PC-3 (cell line): Measurements from ENCODE around the gene MYO18A. TPM values are rescaled to one million over a fixed set of nuclear protein-coding genes. Genes with fewer than 3 reads are reported as not detected.

ENCODE experiments used
- ATAC-seq: fragments of 200-7000 bp; cut with Tn5 transposase; 2 replicates; pipeline ENCODE4 v1.9.1; 2020; ENCODE audit warnings: mild to moderate bottlenecking, moderate library complexity
- BruUV-seq: library from RNA; stranded (reverse); fragments of 400-500 nt; replicated peaks from 2 replicates; lab custom pipeline; 2021; lab: Mats Ljungman, UMichigan
- CTCF ChIA-PET: fragments of 300-600 bp; sonication (Branson Sonifier 250); formaldehyde crosslinking; loops from one replicate; lab custom pipeline; 2022; ENCODE audit warnings: antibody characterized with exemption; lab: Charles Lee
- POLR2A ChIA-PET: fragments of 300-600 bp; sonication (Branson Sonifier 250); formaldehyde crosslinking; loops from one replicate; lab custom pipeline; 2022; ENCODE audit warnings: antibody characterized with exemption; ENCODE audit not compliant: unreplicated experiment; lab: Charles Lee
- DNase-seq: peaks from one replicate; pipeline ENCODE4 v3.0.0-alpha.2; 2015
- H2AFZ ChIP-seq: fragments of 300-600 bp; sonication (generic); 2 replicates; pipeline ENCODE4 v1.6.0; 2016; ENCODE audit warnings: antibody characterized with exemption, low read length
- H3F3A ChIP-seq: fragments of 300-600 bp; sonication (generic); one replicate; pipeline ENCODE4 v1.6.0; 2017; ENCODE audit warnings: antibody characterized with exemption, low read length, control low read depth, mild to moderate bottlenecking; ENCODE audit not compliant: unreplicated experiment
- H3K27ac ChIP-seq: fragments of 300-600 bp; sonication (generic); 2 replicates; pipeline ENCODE4 v1.5.1; 2016; ENCODE audit warnings: mild to moderate bottlenecking, low read length
- H3K27me3 ChIP-seq: fragments of 300-600 bp; sonication (generic); 2 replicates; pipeline ENCODE4 v1.6.1; 2016; ENCODE audit warnings: low read length, mixed read lengths
- H3K36me3 ChIP-seq: fragments of 300-600 bp; sonication (generic); 2 replicates; pipeline ENCODE4 v1.6.1; 2016; ENCODE audit warnings: low read depth, mixed run types, low read length, mixed read lengths
- H3K4me1 ChIP-seq: fragments of 300-600 bp; sonication (generic); 2 replicates; pipeline ENCODE4 v1.5.1; 2016; ENCODE audit warnings: low read length; ENCODE audit not compliant: insufficient read depth
- H3K4me2 ChIP-seq: fragments of 300-600 bp; sonication (generic); 2 replicates; pipeline ENCODE4 v1.6.0; 2016; ENCODE audit warnings: low read length
- H3K4me3 ChIP-seq: fragments of 300-600 bp; sonication (generic); 2 replicates; pipeline ENCODE4 v1.5.1; 2016; ENCODE audit warnings: mild to moderate bottlenecking, low read length, mixed read lengths
- H3K79me2 ChIP-seq: fragments of 300-600 bp; sonication (generic); 2 replicates; pipeline ENCODE4 v1.6.1; 2017; ENCODE audit warnings: low read length, mixed read lengths
- H3K9ac ChIP-seq: fragments of 300-600 bp; sonication (generic); 2 replicates; pipeline ENCODE4 v1.6.0; 2016; ENCODE audit warnings: mild to moderate bottlenecking, low read length
- H3K9me2 ChIP-seq: fragments of 300-600 bp; sonication (generic); replicated peaks from 2 replicates; pipeline ENCODE4 v1.6.1; 2016; ENCODE audit warnings: mixed run types, low read length, mixed read lengths
- H3K9me3 ChIP-seq: fragments of 300-600 bp; sonication (generic); 2 replicates; pipeline ENCODE4 v1.6.1; 2016; ENCODE audit warnings: low read length, mixed read lengths
- H4K20me1 ChIP-seq: fragments of 300-600 bp; sonication (generic); 2 replicates; pipeline ENCODE4 v1.6.1; 2016; ENCODE audit warnings: low read length, mixed read lengths
- EZH2 ChIP-seq: fragments of 300-600 bp; sonication (generic); IDR thresholded peaks from one replicate; pipeline ENCODE4 v1.6.1; 2017; ENCODE audit warnings: antibody characterized with exemption, mild to moderate bottlenecking, low read length; ENCODE audit not compliant: unreplicated experiment
- EZH2phosphoT487 ChIP-seq: fragments of 300-600 bp; sonication (generic); IDR thresholded peaks from 2 replicates; pipeline ENCODE4 v1.6.1; 2018; ENCODE audit warnings: mild to moderate bottlenecking, antibody characterized with exemption, low read length, borderline replicate concordance
- intact Hi-C: fragments of 100-400 bp; cut with micrococcal nuclease; formaldehyde crosslinking; loops from 2 replicates; pipeline ENCODE4 v1.9.0; 2023
- total RNA-seq: library from RNA; depleted of rRNA; stranded (reverse); fragments of >200 nt; gene quantifications from 2 replicates; pipeline ENCODE4 v1.2.3, GENCODE V29; 2014
- TF ChIP-seq, protein P1 (sequence below): fragments of 300-600 bp; sonication (generic); conservative IDR thresholded peaks from 2 replicates; pipeline ENCODE4 v1.5.1; 2017; ENCODE audit warnings: antibody characterized with exemption, low read depth, mild to moderate bottlenecking, low read length

MYO18A gene
- total RNA-seq, 1 experiment from 2014 or later, result 28.0 TPM

DNA sequence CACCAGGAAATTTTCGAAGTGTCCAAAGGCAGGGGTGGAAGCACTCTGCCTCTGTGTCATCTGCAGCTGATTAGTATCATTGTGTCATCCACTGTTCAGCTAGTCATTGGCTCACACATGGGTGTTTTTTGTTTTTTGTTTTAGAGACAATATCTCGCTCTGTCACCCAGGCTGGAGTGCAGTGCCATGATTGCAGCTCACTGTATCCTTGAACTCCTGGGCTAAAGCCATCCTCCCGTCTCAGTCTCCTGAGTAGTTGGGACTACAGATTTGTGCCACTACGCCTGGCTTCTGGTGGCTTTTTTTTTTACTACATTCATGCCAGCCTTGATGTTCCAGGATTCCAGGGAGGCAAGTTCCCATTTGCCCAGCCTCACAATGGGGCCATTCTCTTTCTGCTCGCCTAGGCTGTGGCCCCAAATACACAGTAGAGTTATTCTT lies 32.5 kb upstream of the MYO18A start:
- TF ChIP-seq EZH2, result no peak
- TF ChIP-seq EZH2phosphoT487, result no peak
- TF ChIP-seq, protein P1, sequence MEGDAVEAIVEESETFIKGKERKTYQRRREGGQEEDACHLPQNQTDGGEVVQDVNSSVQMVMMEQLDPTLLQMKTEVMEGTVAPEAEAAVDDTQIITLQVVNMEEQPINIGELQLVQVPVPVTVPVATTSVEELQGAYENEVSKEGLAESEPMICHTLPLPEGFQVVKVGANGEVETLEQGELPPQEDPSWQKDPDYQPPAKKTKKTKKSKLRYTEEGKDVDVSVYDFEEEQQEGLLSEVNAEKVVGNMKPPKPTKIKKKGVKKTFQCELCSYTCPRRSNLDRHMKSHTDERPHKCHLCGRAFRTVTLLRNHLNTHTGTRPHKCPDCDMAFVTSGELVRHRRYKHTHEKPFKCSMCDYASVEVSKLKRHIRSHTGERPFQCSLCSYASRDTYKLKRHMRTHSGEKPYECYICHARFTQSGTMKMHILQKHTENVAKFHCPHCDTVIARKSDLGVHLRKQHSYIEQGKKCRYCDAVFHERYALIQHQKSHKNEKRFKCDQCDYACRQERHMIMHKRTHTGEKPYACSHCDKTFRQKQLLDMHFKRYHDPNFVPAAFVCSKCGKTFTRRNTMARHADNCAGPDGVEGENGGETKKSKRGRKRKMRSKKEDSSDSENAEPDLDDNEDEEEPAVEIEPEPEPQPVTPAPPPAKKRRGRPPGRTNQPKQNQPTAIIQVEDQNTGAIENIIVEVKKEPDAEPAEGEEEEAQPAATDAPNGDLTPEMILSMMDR, result no peak
- BruUV-seq, result no TSS peak
- H3K36me3 ChIP-seq, result no peaks in the 10 kb centered on the region
- no peak overlapping the region for H2AFZ ChIP-seq
- H3K4me1 ChIP-seq, result no peaks in the 10 kb centered on the region
- no peaks in the 10 kb centered on the region for H4K20me1 ChIP-seq
- no peak overlapping the region for H3K4me3 ChIP-seq
- intact Hi-C loops, result no loop called here
- POLR2A ChIA-PET, result no interaction called here
- no peaks in the 10 kb centered on the region for H3K9me2 ChIP-seq
- no peaks in the 10 kb centered on the region for H3K79me2 ChIP-seq
- no peak overlapping the region for H3K9ac ChIP-seq
- ATAC-seq, result no peak
- no peak overlapping the region for H3K27ac ChIP-seq
- no peak for DNase-seq
- H3K9me3 ChIP-seq, result no peaks in the 10 kb centered on the region
- H3K27me3 ChIP-seq, result no peaks in the 10 kb centered on the region
- no peak overlapping the region for H3K4me2 ChIP-seq
- CTCF ChIA-PET, result interaction anchor here (1.4 kb wide), 1 partner anchor 89 kb away, joined by 5 read pairs; no protein-coding TSS in a partner anchor
- no peaks in the 10 kb centered on the region for H3F3A ChIP-seq

DNA sequence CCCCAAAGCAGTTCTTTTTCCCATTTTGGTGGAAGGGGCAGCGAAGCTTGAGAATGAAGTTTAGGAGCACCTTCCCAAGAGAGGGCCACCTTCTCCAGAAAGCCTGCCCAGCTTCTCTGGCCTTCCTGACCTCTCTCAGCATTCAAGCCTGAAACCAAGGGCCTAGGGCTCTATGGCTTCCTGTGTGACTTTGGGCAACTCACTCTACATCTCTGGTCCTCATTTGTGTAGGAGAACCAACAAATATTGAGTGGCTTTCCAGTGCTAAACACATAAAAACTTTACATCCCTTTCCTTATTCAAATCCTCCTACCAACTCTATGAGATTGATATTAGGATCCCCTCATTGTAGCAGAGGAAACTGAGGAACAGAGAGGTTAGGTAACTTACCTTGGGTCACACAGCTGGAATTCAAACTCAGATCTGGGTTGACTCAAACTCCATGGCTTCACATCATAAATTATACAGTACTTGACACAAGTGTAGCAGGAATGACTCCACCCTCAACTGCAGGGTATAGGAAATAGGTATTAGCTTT lies 32.0 kb upstream of the MYO18A start:
- Histone ChIP-seq H4K20me1 (no peaks in the 10 kb centered on the region), H3K79me2 (no peaks in the 10 kb centered on the region), H3K9me2 (no peaks in the 10 kb centered on the region), H3F3A (no peaks in the 10 kb centered on the region), H3K4me2 (no peak overlapping the region), H3K9me3 (no peaks in the 10 kb centered on the region), H3K4me3 (no peak overlapping the region), H3K36me3 (no peaks in the 10 kb centered on the region), H3K9ac (no peak overlapping the region), H2AFZ (no peak overlapping the region), H3K27ac (no peak overlapping the region), H3K27me3 (no peaks in the 10 kb centered on the region), H3K4me1 (no peaks in the 10 kb centered on the region)
- TF ChIP-seq EZH2 (no peak), EZH2phosphoT487 (no peak)
- TF ChIP-seq, protein P1, result no peak
- ChIA-PET POLR2A (no interaction called here), CTCF (interaction anchor here (1.4 kb wide), 1 partner anchor 88 kb away, joined by 5 read pairs; no protein-coding TSS in a partner anchor)
- DNase-seq (no peak), ATAC-seq (no peak)
- no TSS peak for BruUV-seq
- intact Hi-C loops, result no loop called here

DNA sequence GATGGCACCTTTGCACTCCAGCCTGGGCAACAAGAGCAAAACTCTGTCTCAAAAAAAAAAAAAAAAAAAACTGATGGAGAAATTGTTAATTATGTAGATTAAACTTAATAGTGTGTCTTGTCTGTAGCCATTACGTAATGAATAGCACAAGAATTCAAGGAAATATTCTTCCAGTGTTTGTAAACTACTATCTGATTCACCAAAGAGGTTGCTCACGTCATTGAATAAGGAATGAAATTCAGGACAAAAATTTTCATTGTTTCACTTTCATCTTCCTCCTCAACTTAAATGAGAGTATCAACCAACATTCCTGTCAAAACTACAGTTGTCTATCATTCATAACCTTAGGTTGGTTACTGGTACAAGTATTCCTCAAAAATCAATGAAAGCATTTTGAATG lies 30.7 kb upstream of the MYO18A start:
- Histone ChIP-seq H3K4me2 (no peak overlapping the region), H3K79me2 (no peaks in the 10 kb centered on the region), H3F3A (no peaks in the 10 kb centered on the region), H3K27ac (no peak overlapping the region), H4K20me1 (no peaks in the 10 kb centered on the region), H2AFZ (no peak overlapping the region), H3K9me3 (no peaks in the 10 kb centered on the region), H3K36me3 (no peaks in the 10 kb centered on the region), H3K27me3 (no peaks in the 10 kb centered on the region), H3K4me1 (no peaks in the 10 kb centered on the region), H3K9ac (no peak overlapping the region), H3K4me3 (no peak overlapping the region), H3K9me2 (no peaks in the 10 kb centered on the region)
- no peak for ATAC-seq
- BruUV-seq, result no TSS peak
- ChIA-PET POLR2A (no interaction called here), CTCF (no interaction called here)
- intact Hi-C loops, result no loop called here
- no peak for DNase-seq
- TF ChIP-seq, protein P1, result no peak
- TF ChIP-seq EZH2phosphoT487 (no peak), EZH2 (no peak)
